Epithelial cell of alveolus of lung (primary cell): Measurements from ENCODE around the gene OSR1. TPM values are rescaled to one million over a fixed set of nuclear protein-coding genes. Genes with fewer than 3 reads are reported as not detected.

Source experiments
- total RNA-seq: library from RNA; depleted of rRNA; stranded (reverse); fragments of >200 nt; gene quantifications from 2 replicates; pipeline ENCODE4 v1.2.1, GENCODE V29; 2015

The OSR1 gene
- total RNA-seq: 8.4 and 18.8 TPM in 2 replicates

DNA sequence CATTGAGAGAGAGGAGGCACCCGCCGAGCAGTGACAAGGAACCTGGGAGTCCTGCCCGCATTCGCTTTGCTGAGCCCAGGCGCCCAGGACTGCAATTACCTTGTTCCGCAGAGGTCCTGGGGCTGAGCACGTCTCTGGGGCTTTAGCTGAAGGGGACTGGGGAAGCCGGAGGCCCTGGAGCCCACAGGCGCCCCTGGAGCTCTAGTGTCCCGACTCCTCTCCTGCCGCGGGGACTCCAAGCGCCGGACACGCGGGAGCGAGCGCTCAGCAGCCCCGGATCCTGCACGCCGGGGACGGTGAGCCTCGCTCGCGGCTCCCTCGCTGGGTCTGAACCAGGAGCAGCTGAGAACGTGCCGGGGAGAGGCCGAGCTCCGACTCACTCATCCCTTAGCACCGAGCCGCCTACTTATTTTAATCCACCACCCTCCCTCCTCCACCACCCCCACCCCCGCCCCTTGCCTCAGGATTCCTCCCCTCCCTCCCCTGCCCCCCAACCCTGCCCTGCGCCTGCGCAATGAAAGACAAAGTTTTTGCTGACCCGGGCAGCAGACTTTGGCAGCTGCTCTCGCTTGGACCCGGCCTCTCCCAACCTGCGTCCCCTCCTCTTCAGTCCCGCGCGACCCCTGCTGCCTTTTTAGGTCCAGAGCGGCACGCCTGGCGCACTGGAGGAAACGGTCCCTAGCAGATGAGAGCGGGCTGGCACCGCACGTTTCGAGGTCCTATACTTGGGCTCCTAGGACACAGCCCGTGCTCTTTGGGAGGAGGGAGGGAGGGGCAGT, at the start of gene OSR1:
TSS of gene OSR1 (minus strand) at position 382 of the 779 bp plus-strand sequence. CDS start 4,818 bp downstream, outside the sequence.

